HepG2 (cell line): Measurements from ENCODE around the gene RPLP1. TPM values are rescaled to one million over a fixed set of nuclear protein-coding genes. Genes with fewer than 3 reads are reported as not detected.

ENCODE experiments used
- ATAC-seq: fragments of 200-7000 bp; cut with Tn5 transposase; 3 replicates; pipeline ENCODE4 v1.9.1; 2020; ENCODE audit warnings: mild to moderate bottlenecking, moderate library complexity
- BruUV-seq: library from RNA; stranded (reverse); fragments of 400-500 nt; replicated peaks from 2 replicates; lab custom pipeline; 2021; lab: Mats Ljungman, UMichigan
- CTCF ChIA-PET: fragments of 300-600 bp; formaldehyde crosslinking; extraction: SDS; loops from one replicate; lab custom pipeline; 2021; ENCODE audit warnings: low total read pairs, inconsistent platforms, low intra/inter-chr PET ratio; lab: Yijun Ruan, JAX
- POLR2A ChIA-PET: fragments of 350-600 bp; sonication (Branson Sonifier 250); formaldehyde crosslinking; loops from one replicate; lab custom pipeline; 2020; ENCODE audit warnings: antibody characterized with exemption, inconsistent platforms; lab: Yijun Ruan, JAX
- DNase-seq: peaks from one replicate; pipeline ENCODE4 v3.0.0-alpha.2; 2015; ENCODE audit warnings: low spot score
- FAIRE-seq: peaks from 3 replicates; lab custom pipeline; 2011; peaks lifted over from hg19 to GRCh38; lab: Jason Lieb, UNC
- H2AFZ ChIP-seq: one replicate; pipeline ENCODE4 v1.6.1; 2011; ENCODE audit warnings: low read length, inconsistent platforms
- H3K27ac ChIP-seq: fragments of 300-600 bp; 3 replicates; pipeline ENCODE4 v1.8.0; 2011; ENCODE audit warnings: mixed run types, mild to moderate bottlenecking, mixed read lengths, low read length, inconsistent platforms; ENCODE audit not compliant: insufficient read depth; ENCODE audit errors: extremely low read length
- H3K27me3 ChIP-seq, 2 experiments: fragments of 200-600 bp in 1 of 2; 2 replicates in 1 of 2; 3 replicates in 1 of 2; pipeline versions ENCODE4 v1.6.0 to v1.8.0; 2011; ENCODE audit warnings: low read length in 2 of 2, mild to moderate bottlenecking in 2 of 2, moderate library complexity in 2 of 2, inconsistent platforms in 1 of 2; ENCODE audit not compliant: insufficient read depth in 2 of 2, control insufficient read depth in 1 of 2
- H3K36me3 ChIP-seq, 2 experiments: fragments of 200-600 bp in 1 of 2; replicated peaks in 1 of 2; 2 replicates in 1 of 2; 3 replicates in 1 of 2; pipeline versions ENCODE4 v1.5.1 to v1.8.0; 2011; ENCODE audit warnings: low read length in 2 of 2, inconsistent platforms in 1 of 2; ENCODE audit not compliant: insufficient read depth in 2 of 2, control insufficient read depth in 1 of 2
- H3K4me1 ChIP-seq: 2 replicates; pipeline ENCODE4 v1.5.1; 2012; ENCODE audit warnings: low read length, inconsistent platforms; ENCODE audit not compliant: insufficient read depth
- H3K4me2 ChIP-seq: 2 replicates; pipeline ENCODE4 v1.6.0; 2011; ENCODE audit warnings: low read depth, low read length, inconsistent platforms
- H3K4me3 ChIP-seq, 3 experiments: fragments of 200-600 bp in 1 of 3; sonication (generic), shearing (Covaris generic) in 1 of 3; replicated peaks in 1 of 3; 2 replicates each; pipeline ENCODE4 v1.5.1; 2011 to 2016; ENCODE audit warnings: low read length in 3 of 3, inconsistent platforms in 2 of 3, low read depth in 2 of 3, mild to moderate bottlenecking in 2 of 3, control low read depth in 1 of 3, mixed read lengths in 1 of 3; ENCODE audit not compliant: insufficient read depth in 1 of 3
- H3K79me2 ChIP-seq: one replicate; pipeline ENCODE4 v1.6.1; 2011; ENCODE audit warnings: low read length, inconsistent platforms; ENCODE audit not compliant: insufficient read depth
- H3K9ac ChIP-seq: 2 replicates; pipeline ENCODE4 v1.6.0; 2011; ENCODE audit warnings: mild to moderate bottlenecking, low read depth, low read length, inconsistent platforms; ENCODE audit not compliant: insufficient read depth
- H3K9me3 ChIP-seq: 2 replicates; pipeline ENCODE4 v1.5.1; 2012; ENCODE audit warnings: mild to moderate bottlenecking, low read length
- H4K20me1 ChIP-seq: 2 replicates; pipeline ENCODE4 v1.6.0; 2011; ENCODE audit warnings: inconsistent platforms, mild to moderate bottlenecking, low read length, moderate library complexity; ENCODE audit not compliant: insufficient read depth
- BCL3 ChIP-seq: sonication (generic); formaldehyde crosslinking; IDR thresholded peaks from 2 replicates; pipeline ENCODE4 v1.5.1; 2020; ENCODE audit warnings: mild to moderate bottlenecking, missing genetic modification reagents, moderate library complexity
- ELF3 ChIP-seq: IDR thresholded peaks from 2 replicates; pipeline ENCODE4 v1.6.1; 2016; ENCODE audit warnings: missing genetic modification reagents, missing compliant biosample characterization
- HMG20B ChIP-seq: conservative IDR thresholded peaks from 2 replicates; pipeline ENCODE4 v1.6.1; 2016; ENCODE audit warnings: missing genetic modification reagents, missing compliant biosample characterization
- NKX3-1 ChIP-seq: sonication (generic); formaldehyde crosslinking; IDR thresholded peaks from 2 replicates; pipeline ENCODE4 v1.5.0; 2020; ENCODE audit warnings: missing genetic modification reagents
- NR2F1 ChIP-seq, 2 experiments: fragments of 450-650 bp in 1 of 2; formaldehyde crosslinking in 1 of 2; IDR thresholded peaks; 2 replicates each; pipeline versions ENCODE4 v1.5.0 to v1.6.1; 2016 to 2020; ENCODE audit warnings: mild to moderate bottlenecking in 1 of 2, missing compliant biosample characterization in 1 of 2, missing genetic modification reagents in 1 of 2, moderate library complexity in 1 of 2
- POLR2G ChIP-seq: fragments of 200-400 bp; formaldehyde crosslinking; IDR thresholded peaks from 2 replicates; pipeline ENCODE4 v1.6.1; 2018; ENCODE audit warnings: mild to moderate bottlenecking, low read depth, low read length, moderate library complexity
- RBM22 ChIP-seq: fragments of 200-400 bp; formaldehyde crosslinking; optimal IDR thresholded peaks from 2 replicates; pipeline ENCODE3; 2017; ENCODE audit warnings: mild to moderate bottlenecking, low read length, moderate library complexity
- RCOR2 ChIP-seq: IDR thresholded peaks from 2 replicates; pipeline ENCODE4 v1.6.1; 2016; ENCODE audit warnings: missing biosample characterization, missing genetic modification reagents
- SMARCE1 ChIP-seq: fragments of 450-650 bp; IDR thresholded peaks from 2 replicates; pipeline ENCODE4 v1.6.1; 2017; ENCODE audit warnings: borderline replicate concordance
- SMYD3 ChIP-seq: sonication (generic); formaldehyde crosslinking; IDR thresholded peaks from 2 replicates; pipeline ENCODE4 v1.8.1; 2023; ENCODE audit warnings: mild to moderate bottlenecking, missing genetic modification reagents
- TFAP4 ChIP-seq: sonication (generic); IDR thresholded peaks from 2 replicates; pipeline ENCODE4 v1.6.1; 2016; ENCODE audit warnings: low read depth, borderline replicate concordance
- ZBTB40 ChIP-seq, 2 experiments: fragments of 450-650 bp in 1 of 2; sonication (generic) in 1 of 2; formaldehyde crosslinking in 1 of 2; IDR thresholded peaks; 2 replicates each; pipeline versions ENCODE4 v1.6.1 to v1.8.0; 2016 to 2022; ENCODE audit warnings: antibody characterized with exemption in 1 of 2, mild to moderate bottlenecking in 1 of 2, missing genetic modification reagents in 1 of 2
- ZFY ChIP-seq: sonication (generic); formaldehyde crosslinking; IDR thresholded peaks from 2 replicates; pipeline ENCODE4 v1.4.0; 2020; ENCODE audit warnings: missing genetic modification reagents
- ZNF746 ChIP-seq: sonication (generic); formaldehyde crosslinking; IDR thresholded peaks from 2 replicates; pipeline ENCODE4 v1.8.0; 2022; ENCODE audit warnings: mild to moderate bottlenecking, missing genetic modification reagents
- WGBS: methylation state at CpG from one replicate; pipeline ENCODE4 v1.1.6; 2017; ENCODE audit warnings: low lambda C conversion rate; 5-methylcytosine and 5-hydroxymethylcytosine counted together
- in situ Hi-C: cut with HindIII; loops from 2 replicates; pipeline ENCODE4 v1.10.0; 2017; ENCODE audit warnings: low pct_unique_long_range_greater_than_20kb; ENCODE audit not compliant: extremely low pct_ligation_motif_present
- intact Hi-C: fragments of 100-400 bp; cut with micrococcal nuclease; formaldehyde crosslinking; loops from one replicate; pipeline ENCODE4 v1.10.0; 2022; ENCODE audit not compliant: unreplicated experiment
- polyA plus RNA-seq, 8 experiments: library from polyadenylated mRNA; depleted of rRNA in 3 of 8; stranded (reverse) in 7 of 8; unstranded in 1 of 8; fragments of >200 nt; fragmentation: Illumina TruSeq in 4 of 8; extraction: Trizol in 4 of 8; gene quantifications; 2 replicates each; pipeline versions ENCODE4 v1.2.1 to v1.2.3, GENCODE V29; 2011 to 2016; ENCODE audit warnings: low read depth in 4 of 8, missing spikeins in 1 of 8, mixed read lengths in 1 of 8; ENCODE audit not compliant: insufficient read depth in 1 of 8
- total RNA-seq, 5 experiments: library from RNA; depleted of rRNA; stranded (reverse); fragments of >200 nt; fragmentation: Illumina TruSeq; extraction: Trizol; gene quantifications; 2 replicates each; pipeline ENCODE4 v1.2.3, GENCODE V29; 2016; ENCODE audit warnings: low read depth in 1 of 5

The RPLP1 gene
- total and polyA plus RNA-seq, 2 of the 13 experiments (the other 11 are each of a cell fraction or from before 2014, with no cell fraction given), result 817 to 929 TPM

GRCh38 chr15:69454953-69455352 lies 2.3 kb downstream of the RPLP1 start:
- Histone ChIP-seq H4K20me1 (peaks cover 40% of the 10 kb centered on the region), H3K27me3 (no peaks in the 10 kb centered on the region; a peak in 1 of 5 replicates), H3K27ac (peak overlapping the region; percentile 98), H3K79me2 (peaks cover 31% of the 10 kb centered on the region), H3K36me3 (peaks cover 5 to 23% of the 10 kb centered on the region in 2 experiments; a peak in 4 of 5 replicates), H3K4me3 (peak overlapping the region; percentile 36 to 92 (median 89)), H3K4me2 (peak overlapping the region; percentile 93), H3K4me1 (peaks cover 27% of the 10 kb centered on the region), H2AFZ (no peak overlapping the region), H3K9me3 (no peaks in the 10 kb centered on the region), H3K9ac (peak overlapping the region; percentile 95)
- ChIA-PET POLR2A (interaction anchor here (4.2 kb wide), 2 partner anchors 7 to 40 kb away, joined by 40 to 149 read pairs; partner anchors contain the start of gene KIF23), CTCF (no interaction called here)
- ATAC-seq (no peak), DNase-seq (no peak), FAIRE-seq (no peak)
- in situ Hi-C loops (loop anchor here (25.0 kb wide), 2 partner anchors 632 to 643 kb away; partner anchors contain the start of genes ANP32A and TLE3), intact Hi-C loops (loop anchor here (5.0 kb wide), 1 partner anchor 38 kb away; no protein-coding TSS in a partner anchor)
- WGBS, result 21% methylated on average over 5 of the region's 5 CpGs
- BruUV-seq, result no TSS peak
- no peak for TF ChIP-seq SMARCE1
- TF ChIP-seq ELF3 (CRISPR knock-in tag), result no peak
- TF ChIP-seq RCOR2, result no peak
- TF ChIP-seq ZNF746 (CRISPR knock-in tag), result no peak
- TF ChIP-seq HMG20B (CRISPR knock-in tag), result no peak
- no peak for TF ChIP-seq SMYD3 (CRISPR knock-in tag)
- TF ChIP-seq RBM22, result peak; percentile 77
- TF ChIP-seq ZFY (CRISPR knock-in tag), result 0 out of 2 replicates have a peak, but pooled peaks have one; percentile 19
- no peak for TF ChIP-seq ZBTB40 (IDR thresholded peaks at IDR 0.05)
- TF ChIP-seq ZBTB40 (CRISPR knock-in tag; IDR thresholded peaks at IDR 0.05), result no peak
- no peak for TF ChIP-seq NKX3-1 (CRISPR knock-in tag)
- TF ChIP-seq TFAP4, result peak; percentile 13; the same call in 1 of the 2 replicates
- TF ChIP-seq BCL3, result no peak
- TF ChIP-seq POLR2G, result 0 out of 2 replicates have a peak, but pooled peaks have one; percentile 22
- TF ChIP-seq NR2F1 (CRISPR knock-in tag; IDR thresholded peaks at IDR 0.05), result no peak
